GM06990 (cell line): ENCODE results near the gene STX3.

Experiments used
- DNase-seq: peaks from one replicate; pipeline ENCODE4 v3.0.0-alpha.2; 2011; ENCODE audit not compliant: insufficient read length; ENCODE audit errors: extremely low read depth
- H3K27me3 ChIP-seq: replicated peaks from 2 replicates; pipeline ENCODE4 v1.6.0; 2011; ENCODE audit warnings: low read length; ENCODE audit not compliant: control insufficient read depth, insufficient read depth
- H3K36me3 ChIP-seq: 2 replicates; pipeline ENCODE4 v1.5.1; 2011; ENCODE audit warnings: low read length; ENCODE audit not compliant: control insufficient read depth, insufficient read depth
- H3K4me3 ChIP-seq: replicated peaks from 2 replicates; pipeline ENCODE4 v1.5.1; 2011; ENCODE audit warnings: low read depth, mild to moderate bottlenecking, control low read depth, low read length
- CTCF ChIP-seq: IDR thresholded peaks from 2 replicates; pipeline ENCODE4 v1.5.1; 2011; ENCODE audit warnings: low read length, control low read depth, mild to moderate bottlenecking, inconsistent platforms; ENCODE audit not compliant: insufficient read depth, poor library complexity, severe bottlenecking

STX3 gene

GRCh38 chr11:59785818-59786217 is 30.6 kb downstream of the STX3 start:
- H3K4me3 ChIP-seq: no peak overlapping the region
- DNase-seq: no peak
- no peak for TF ChIP-seq CTCF
- H3K36me3 ChIP-seq: no peaks in the 10 kb centered on the region
- no peaks in the 10 kb centered on the region; the same call in 1 of the 2 replicates for H3K27me3 ChIP-seq

- Histone ChIP-seq H3K27me3 (no peaks in the 10 kb centered on the region; the same call in 1 of the 2 replicates), H3K4me3 (no peak overlapping the region), H3K36me3 (no peaks in the 10 kb centered on the region)
- DNase-seq: no peak
- no peak for TF ChIP-seq CTCF
Measured at GRCh38 chr11:59787255-59787588, 32.0 kb downstream of the STX3 start.

GRCh38 chr11:59787816-59788215 is 32.6 kb downstream of the STX3 start:
- no peak for TF ChIP-seq CTCF
- no peaks in the 10 kb centered on the region for H3K36me3 ChIP-seq
- H3K4me3 ChIP-seq: no peak overlapping the region
- no peak for DNase-seq
- no peaks in the 10 kb centered on the region; the same call in 1 of the 2 replicates for H3K27me3 ChIP-seq

- no peaks in the 10 kb centered on the region for H3K36me3 ChIP-seq
Measured at GRCh38 chr11:59791639-59792038, 36.5 kb downstream of the STX3 start.

GRCh38 chr11:59792507-59792906 is 37.3 kb downstream of the STX3 start:
- no peaks in the 10 kb centered on the region for H3K27me3 ChIP-seq
- no peak for TF ChIP-seq CTCF
- no peak overlapping the region for H3K4me3 ChIP-seq
- H3K36me3 ChIP-seq: no peaks in the 10 kb centered on the region
- DNase-seq: no peak

More at GRCh38 chr11:59791639-59792038, 36.5 kb downstream of the STX3 start:
- H3K27me3 ChIP-seq: no peaks in the 10 kb centered on the region
- DNase-seq: no peak
- TF ChIP-seq CTCF: no peak
- H3K4me3 ChIP-seq: no peak overlapping the region

- Histone ChIP-seq H3K4me3 (no peak overlapping the region), H3K36me3 (no peaks in the 10 kb centered on the region), H3K27me3 (no peaks in the 10 kb centered on the region)
- DNase-seq: no peak
- TF ChIP-seq CTCF: no peak
Measured at GRCh38 chr11:59794417-59794816, 39.2 kb downstream of the STX3 start.
